HFF-Myc (cell line): ENCODE data around the gene LBHD1.

Source experiments
- DNase-seq: peaks from one replicate; pipeline ENCODE4 v3.0.0-alpha.2; 2011; ENCODE audit warnings: low read depth; ENCODE audit errors: extremely low read depth
- H3K4me3 ChIP-seq: replicated peaks from 2 replicates; pipeline ENCODE4 v1.5.1; 2011; ENCODE audit warnings: low read depth, mild to moderate bottlenecking, control low read depth, low read length
- CTCF ChIP-seq: IDR thresholded peaks from 2 replicates; pipeline ENCODE4 v1.5.1; 2012; ENCODE audit warnings: mild to moderate bottlenecking, low read depth, low read length, control low read depth; ENCODE audit errors: missing control alignments

The LBHD1 gene

DNA sequence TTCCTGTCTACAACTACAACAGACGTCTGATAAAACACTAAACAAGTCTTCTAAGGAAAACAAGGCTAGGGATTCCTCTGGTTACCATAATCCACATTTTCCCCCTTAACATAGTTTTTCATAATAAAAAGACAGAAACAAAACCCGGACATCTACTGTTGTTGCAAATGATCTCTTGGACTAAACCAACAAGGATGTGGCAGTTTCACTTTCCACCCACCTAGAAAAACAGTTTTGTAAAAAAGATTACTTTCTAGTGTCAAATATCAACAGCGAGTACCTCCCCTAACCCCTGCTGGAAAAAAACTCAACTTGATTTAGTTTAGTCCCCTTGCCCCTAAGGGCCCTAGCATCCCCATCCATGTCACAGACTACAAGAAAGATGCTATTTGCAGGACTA lies 40.8 kb upstream of the LBHD1 start:
- no peak for TF ChIP-seq CTCF
- H3K4me3 ChIP-seq, result no peak overlapping the region
- no peak for DNase-seq

GRCh38 chr11:62712276-62712812 lies 40.3 kb upstream of the LBHD1 start:
- no peak for TF ChIP-seq CTCF
- DNase-seq, result no peak
- H3K4me3 ChIP-seq, result no peak overlapping the region

DNA sequence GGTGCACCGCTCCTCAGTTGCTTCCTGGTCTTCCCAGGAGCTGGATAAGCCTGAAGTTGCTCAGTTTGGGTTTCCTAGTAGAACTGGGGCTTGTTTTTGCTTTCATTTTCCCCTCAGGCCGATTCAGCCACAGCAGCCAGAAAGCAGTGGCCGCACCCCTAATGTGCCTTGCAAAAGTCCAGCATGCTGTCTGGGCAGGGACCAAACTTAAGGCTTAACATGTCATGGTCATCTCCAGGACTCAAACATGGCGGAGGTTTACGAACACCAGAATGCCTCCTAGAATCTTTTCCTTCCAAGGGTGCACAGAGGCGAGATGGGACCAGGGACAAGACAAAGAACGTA lies 37.9 kb upstream of the LBHD1 start:
- peak overlapping the region; percentile 46 for H3K4me3 ChIP-seq
- TF ChIP-seq CTCF, result no peak
- DNase-seq, result no peak

GRCh38 chr11:62709247-62710000 lies 37.4 kb upstream of the LBHD1 start:
- DNase-seq, result peak; percentile 95
- peak overlapping the region; percentile 46 for H3K4me3 ChIP-seq
- no peak for TF ChIP-seq CTCF

DNA sequence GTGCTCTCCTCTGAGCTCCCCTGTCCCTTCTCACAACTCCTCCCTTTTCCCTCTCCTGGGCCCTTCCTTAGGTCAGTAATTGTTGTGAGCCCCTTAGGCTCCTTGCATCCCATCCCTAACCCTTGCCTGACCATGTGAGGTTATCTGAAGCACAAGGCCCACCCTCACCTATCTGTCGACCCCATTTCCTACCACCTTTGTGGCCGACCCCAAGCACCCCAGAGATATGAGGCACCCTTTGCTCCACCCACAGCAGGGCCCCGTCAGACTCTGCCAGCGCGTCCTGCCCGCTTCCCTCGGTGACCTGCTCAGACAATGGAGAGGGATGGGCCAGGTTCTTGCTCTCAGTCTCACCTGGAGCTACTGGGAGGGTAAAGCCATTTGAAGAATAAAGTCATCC lies 36.7 kb upstream of the LBHD1 start:
- no peak for DNase-seq
- TF ChIP-seq CTCF, result no peak
- H3K4me3 ChIP-seq, result peak overlapping the region; percentile 46

- no peak for DNase-seq
- no peak for TF ChIP-seq CTCF
- H3K4me3 ChIP-seq, result 0 out of 2 replicates have a peak overlapping the region, but pooled peaks have one; percentile 46
Observed at GRCh38 chr11:62708392-62708791, 36.3 kb upstream of the LBHD1 start.
